ENCODE data around the gene MT1M.
A peak's percentile ranks its signal among the peaks of the same experiment; 100 is the strongest.

MT1M gene

GRCh38 chr16:56629531-56629930 lies 2.9 kb upstream of the MT1M start:
- no peak for ATAC-seq

- ATAC-seq, result peak in 1 of 2 donors; percentile 41
Observed at GRCh38 chr16:56630134-56630533, 2.3 kb upstream of the MT1M start.

- no peak for ATAC-seq
Observed at GRCh38 chr16:56631197-56631596, 1.3 kb upstream of the MT1M start.

- ATAC-seq, result no peak
Observed at GRCh38 chr16:56631832-56632155, 665 bp upstream of the MT1M start.

- ATAC-seq, result no peak
Observed at GRCh38 chr16:56632848-56633365, 448 bp downstream of the MT1M start.

GRCh38 chr16:56633535-56633934 lies 1.1 kb downstream of the MT1M start:
- no peak for ATAC-seq

GRCh38 chr16:56634715-56635440 lies 2.4 kb downstream of the MT1M start:
- ATAC-seq, result no peak

GRCh38 chr16:56635441-56635967 lies 3.0 kb downstream of the MT1M start:
- ATAC-seq, result no peak

GRCh38 chr16:56636616-56637413 lies 4.4 kb downstream of the MT1M start:
- no peak for ATAC-seq

GRCh38 chr16:56637814-56638750 lies 5.6 kb downstream of the MT1M start, which contains the start of gene MT1A:
Gene MT1A (plus strand): TSS chr16:56638666. CDS start chr16:56638739, 73 bp downstream.
- ATAC-seq, result no peak

GRCh38 chr16:56639045-56639444 lies 6.6 kb downstream of the MT1M start:
- no peak for ATAC-seq

- no peak for ATAC-seq
Observed at GRCh38 chr16:56640076-56640475, 7.6 kb downstream of the MT1M start.

- ATAC-seq, result no peak
Observed at GRCh38 chr16:56641166-56641565, 8.7 kb downstream of the MT1M start.

GRCh38 chr16:56643080-56643778 lies 10.8 kb downstream of the MT1M start:
- ATAC-seq, result peak; percentile 99 to 100

GRCh38 chr16:56643833-56644232 lies 11.4 kb downstream of the MT1M start:
- no peak for ATAC-seq

- no peak for ATAC-seq
Observed at GRCh38 chr16:56645311-56645710, 12.9 kb downstream of the MT1M start.

- ATAC-seq, result no peak
Observed at GRCh38 chr16:56645838-56646237, 13.4 kb downstream of the MT1M start.

- no peak for ATAC-seq
Observed at GRCh38 chr16:56647641-56648431, 15.4 kb downstream of the MT1M start.

GRCh38 chr16:56649271-56649670 lies 16.8 kb downstream of the MT1M start:
- no peak for ATAC-seq

- no peak for ATAC-seq
Observed at GRCh38 chr16:56649820-56650219, 17.4 kb downstream of the MT1M start.

- no peak for ATAC-seq
Observed at GRCh38 chr16:56651586-56651985, 19.1 kb downstream of the MT1M start, which contains the start of gene MT1B. Gene MT1B (plus strand): TSS chr16:56651886. CDS start chr16:56651954, 68 bp downstream.
